Sigmoid colon (tissue), 4 donors: Measurements from ENCODE around the gene SMIM14.

Experiments
- EP300 ChIP-seq, 4 donors: sonication (generic); formaldehyde crosslinking; IDR thresholded peaks; one replicate each; pipeline ENCODE4 v1.6.1; 2017; ENCODE audit warnings: antibody characterized with exemption in 4 of 4
- POLR2A ChIP-seq, 2 donors: fragments of 450-650 bp; IDR thresholded peaks; one replicate each; pipeline ENCODE4 v1.6.1; 2016; ENCODE audit warnings: antibody characterized with exemption in 2 of 2, mild to moderate bottlenecking in 2 of 2, moderate library complexity in 2 of 2
- POLR2AphosphoS5 ChIP-seq, 4 donors: sonication (generic); formaldehyde crosslinking; IDR thresholded peaks; one replicate each; pipeline ENCODE4 v1.6.1; 2017; ENCODE audit warnings: antibody characterized with exemption in 4 of 4
- TF ChIP-seq, protein P1 (sequence below), 4 experiments: fragments of 450-650 bp in 3 of 4; fragments of 200-600 bp in 1 of 4; IDR thresholded peaks; one replicate each; pipeline ENCODE4 v1.5.1; 2016 to 2019; ENCODE audit warnings: antibody characterized with exemption in 4 of 4, mild to moderate bottlenecking in 3 of 4, moderate library complexity in 2 of 4

DNA sequence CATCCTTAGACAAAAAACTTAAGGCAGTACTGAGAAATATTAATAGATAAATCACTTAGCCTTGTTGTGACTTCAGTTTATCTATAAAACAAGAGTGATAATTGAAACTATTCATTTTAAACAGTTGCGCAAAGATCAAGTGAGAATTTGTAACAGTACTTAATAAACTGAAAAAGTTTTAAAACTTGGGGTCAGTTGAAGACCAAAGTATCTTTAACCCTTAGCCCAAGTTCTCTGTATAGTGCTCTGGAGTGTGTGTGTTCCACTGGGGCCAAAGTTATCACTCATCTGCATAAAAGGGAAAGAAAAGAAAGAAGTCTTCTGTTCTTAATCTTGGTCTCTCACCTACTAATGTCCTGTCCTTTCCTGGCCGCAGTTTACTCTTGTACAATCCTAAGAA lies 11.3 kb downstream of the SMIM14 start:
- TF ChIP-seq, protein P1, sequence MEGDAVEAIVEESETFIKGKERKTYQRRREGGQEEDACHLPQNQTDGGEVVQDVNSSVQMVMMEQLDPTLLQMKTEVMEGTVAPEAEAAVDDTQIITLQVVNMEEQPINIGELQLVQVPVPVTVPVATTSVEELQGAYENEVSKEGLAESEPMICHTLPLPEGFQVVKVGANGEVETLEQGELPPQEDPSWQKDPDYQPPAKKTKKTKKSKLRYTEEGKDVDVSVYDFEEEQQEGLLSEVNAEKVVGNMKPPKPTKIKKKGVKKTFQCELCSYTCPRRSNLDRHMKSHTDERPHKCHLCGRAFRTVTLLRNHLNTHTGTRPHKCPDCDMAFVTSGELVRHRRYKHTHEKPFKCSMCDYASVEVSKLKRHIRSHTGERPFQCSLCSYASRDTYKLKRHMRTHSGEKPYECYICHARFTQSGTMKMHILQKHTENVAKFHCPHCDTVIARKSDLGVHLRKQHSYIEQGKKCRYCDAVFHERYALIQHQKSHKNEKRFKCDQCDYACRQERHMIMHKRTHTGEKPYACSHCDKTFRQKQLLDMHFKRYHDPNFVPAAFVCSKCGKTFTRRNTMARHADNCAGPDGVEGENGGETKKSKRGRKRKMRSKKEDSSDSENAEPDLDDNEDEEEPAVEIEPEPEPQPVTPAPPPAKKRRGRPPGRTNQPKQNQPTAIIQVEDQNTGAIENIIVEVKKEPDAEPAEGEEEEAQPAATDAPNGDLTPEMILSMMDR (IDR thresholded peaks at IDR 0.05) = no peak
- TF ChIP-seq POLR2A (IDR thresholded peaks at IDR 0.05) = no peak
- TF ChIP-seq POLR2AphosphoS5 (IDR thresholded peaks at IDR 0.05) = no peak
- no peak for TF ChIP-seq EP300 (IDR thresholded peaks at IDR 0.05)
